AG04449 (cell line): ENCODE measurements around the gene PFKM.

ENCODE experiments used
- CTCF ChIA-PET: fragments of 350-600 bp; formaldehyde crosslinking; extraction: SDS; loops from one replicate; lab custom pipeline; 2021; ENCODE audit warnings: antibody characterized with exemption; lab: Yijun Ruan, JAX
- POLR2A ChIA-PET: fragments of 400-600, 350-600 bp; formaldehyde crosslinking; extraction: SDS; loops from one replicate; lab custom pipeline; 2020; ENCODE audit warnings: antibody characterized with exemption, inconsistent platforms; lab: Yijun Ruan, JAX
- DNase-seq: peaks from one replicate; pipeline ENCODE4 v3.0.0-alpha.2; 2010; ENCODE audit warnings: low read depth, low spot score
- H3K4me3 ChIP-seq: 2 replicates; pipeline ENCODE4 v1.5.1; 2011; ENCODE audit warnings: low read depth, mild to moderate bottlenecking, control low read depth, low read length
- CTCF ChIP-seq: IDR thresholded peaks from one replicate; pipeline ENCODE4 v1.5.1; 2011; ENCODE audit warnings: mild to moderate bottlenecking, moderate library complexity, low read length, control low read depth, inconsistent platforms; ENCODE audit not compliant: insufficient read depth; ENCODE audit errors: missing control alignments

The PFKM gene

DNA sequence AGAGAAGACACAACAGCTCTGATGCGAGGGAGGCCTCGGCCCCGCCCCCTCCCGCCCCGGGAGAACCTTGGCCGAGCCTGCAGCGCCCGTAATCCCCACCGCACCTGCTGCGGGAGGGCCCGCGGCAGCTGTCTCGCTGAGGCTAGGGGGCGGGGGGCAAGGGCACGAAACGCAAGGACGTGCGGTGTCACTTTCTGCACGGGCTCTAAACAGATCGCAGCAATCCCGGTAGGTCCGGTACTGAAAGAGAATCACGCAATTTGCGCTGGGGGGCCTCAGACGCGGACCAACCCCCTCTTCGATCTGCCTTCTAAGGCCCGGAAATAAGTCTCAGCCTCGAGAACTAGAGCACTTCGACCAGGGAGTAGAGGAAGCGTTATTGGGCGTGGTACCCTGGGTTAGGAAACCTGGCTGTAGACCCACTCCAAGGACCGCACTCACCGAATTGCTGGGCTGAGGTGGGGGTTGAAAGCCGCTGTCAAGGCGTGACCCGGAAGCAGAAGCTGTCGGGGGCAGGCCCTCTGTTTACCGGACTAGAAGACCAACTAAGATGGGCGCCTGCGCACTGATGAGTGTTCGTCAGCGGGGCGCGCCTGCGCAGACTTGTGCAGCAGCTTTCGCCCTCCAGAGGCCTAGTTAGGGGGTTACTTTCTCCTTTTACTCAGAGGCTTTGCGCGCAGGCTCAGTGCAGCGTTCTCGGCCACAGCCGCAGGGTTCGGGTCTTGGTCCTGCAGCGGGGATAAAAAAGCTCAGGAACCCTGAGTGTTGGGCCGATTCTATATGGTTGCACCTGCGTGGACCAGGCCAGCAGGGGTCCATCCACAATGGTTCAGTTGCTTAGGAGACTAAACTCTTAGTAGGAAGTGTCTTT is 38.1 kb downstream of the PFKM start, which contains the start of gene ASB8:
Gene ASB8 (minus strand): TSS at position 498 of the 871 bp plus-strand sequence. CDS start 4,019 bp downstream, outside the sequence.
- H3K4me3 ChIP-seq: peak within 1 kb of the TSS; percentile 93
- ChIA-PET CTCF (interaction anchor here (0.8 to 2.5 kb wide), 17 partner anchors 8 to 462 kb away, joined by 3 to 14 read pairs (median 5); partner anchors contain the start of genes PFKM and TMEM106C), POLR2A (interaction anchor here (0.6 to 1.9 kb wide), 3 partner anchors 15 to 52 kb away, joined by 4 to 9 read pairs (median 4); partner anchors contain the start of gene SENP1)
- peak; percentile 83 for DNase-seq
- peak; percentile 38 for TF ChIP-seq CTCF

- no peak for TF ChIP-seq CTCF
- ChIA-PET POLR2A (interaction anchor here (0.6 to 1.9 kb wide), 2 partner anchors 48 to 52 kb away, joined by 4 to 9 read pairs; partner anchors contain the start of gene SENP1), CTCF (interaction anchor here (0.6 to 2.5 kb wide), 18 partner anchors 8 to 461 kb away, joined by 3 to 14 read pairs (median 4); partner anchors contain the start of genes PFKM and TMEM106C)
- H3K4me3 ChIP-seq: peak overlapping the region; percentile 56
- DNase-seq: no peak
Measured at GRCh38 chr12:48157889-48158370, 38.8 kb downstream of the PFKM start.

- H3K4me3 ChIP-seq: no peak overlapping the region
- DNase-seq: no peak
- ChIA-PET POLR2A (interaction anchor here (0.7 kb wide), 1 partner anchor 339 kb away, joined by 3 read pairs; no protein-coding TSS in a partner anchor), CTCF (interaction anchor here (1.0 to 1.5 kb wide), 3 partner anchors 9 to 60 kb away, joined by 3 to 5 read pairs (median 3); no protein-coding TSS in a partner anchor)
- no peak for TF ChIP-seq CTCF
Measured at GRCh38 chr12:48160046-48160445, 40.9 kb downstream of the PFKM start.

DNA sequence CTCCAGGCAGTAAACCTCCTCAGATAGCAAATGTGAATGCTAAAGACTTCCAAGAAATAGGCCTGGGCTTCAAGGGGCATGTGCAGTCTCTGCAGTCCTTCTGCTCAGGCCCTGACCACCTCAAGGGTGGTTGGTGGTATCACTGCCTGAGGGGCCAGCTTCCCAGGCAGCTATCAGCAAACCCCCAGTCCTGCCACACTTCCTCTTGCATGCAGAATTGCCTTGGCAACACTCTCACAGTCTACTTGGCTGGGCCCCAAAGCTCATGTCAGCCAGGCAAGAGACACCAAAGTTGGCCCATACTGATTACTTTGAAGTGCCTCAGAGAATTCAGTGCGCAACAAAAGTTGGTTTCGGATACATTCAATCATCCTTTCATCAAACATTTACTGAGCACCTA is 41.6 kb downstream of the PFKM start:
- ChIA-PET POLR2A (no interaction called here), CTCF (interaction anchor here (1.0 to 1.5 kb wide), 3 partner anchors 8 to 61 kb away, joined by 3 to 5 read pairs (median 3); no protein-coding TSS in a partner anchor)
- no peak for DNase-seq
- no peak for TF ChIP-seq CTCF
- no peak overlapping the region for H3K4me3 ChIP-seq

GRCh38 chr12:48163150-48163747 is 44.1 kb downstream of the PFKM start:
- no peak overlapping the region for H3K4me3 ChIP-seq
- ChIA-PET CTCF (interaction anchor here (1.0 to 6.2 kb wide), 16 partner anchors 12 to 458 kb away, joined by 3 to 77 read pairs (median 6); partner anchors contain the start of gene CCDC184), POLR2A (no interaction called here)
- no peak for TF ChIP-seq CTCF
- no peak for DNase-seq
